Right ventricle myocardium inferior (tissue), 1 donor: Measurements from ENCODE around the gene ATP6V0D1. TPM values are rescaled to one million over a fixed set of nuclear protein-coding genes. Genes with fewer than 3 reads are reported as not detected.

Source experiments
- ATAC-seq: fragments of 200-7000 bp; cut with Tn5 transposase; one replicate; pipeline ENCODE4 v1.9.1; 2020; ENCODE audit warnings: mild to moderate bottlenecking, moderate library complexity
- DNase-seq: peaks from one replicate; pipeline ENCODE4 v3.0.0; 2021; ENCODE audit errors: missing footprints
- intact Hi-C: fragments of 100-400 bp; cut with DNase I; formaldehyde crosslinking; loops from one replicate; pipeline ENCODE4 v1.11.0; 2022
- total RNA-seq: library from RNA; stranded (reverse); fragmentation: NEBNext Ultra II Directional; extraction: Animal tissue kit (Norgen Biotek cat#: 25700); gene quantifications from one replicate; pipeline ENCODE4 v1.2.1, GENCODE V29; 2021
- donor health status: DM: no; HTN: yes; CAD: no; lungs with severe emphysema.

ATP6V0D1 gene
- total RNA-seq, 1 donor from 2014 or later, result 67.7 TPM

DNA sequence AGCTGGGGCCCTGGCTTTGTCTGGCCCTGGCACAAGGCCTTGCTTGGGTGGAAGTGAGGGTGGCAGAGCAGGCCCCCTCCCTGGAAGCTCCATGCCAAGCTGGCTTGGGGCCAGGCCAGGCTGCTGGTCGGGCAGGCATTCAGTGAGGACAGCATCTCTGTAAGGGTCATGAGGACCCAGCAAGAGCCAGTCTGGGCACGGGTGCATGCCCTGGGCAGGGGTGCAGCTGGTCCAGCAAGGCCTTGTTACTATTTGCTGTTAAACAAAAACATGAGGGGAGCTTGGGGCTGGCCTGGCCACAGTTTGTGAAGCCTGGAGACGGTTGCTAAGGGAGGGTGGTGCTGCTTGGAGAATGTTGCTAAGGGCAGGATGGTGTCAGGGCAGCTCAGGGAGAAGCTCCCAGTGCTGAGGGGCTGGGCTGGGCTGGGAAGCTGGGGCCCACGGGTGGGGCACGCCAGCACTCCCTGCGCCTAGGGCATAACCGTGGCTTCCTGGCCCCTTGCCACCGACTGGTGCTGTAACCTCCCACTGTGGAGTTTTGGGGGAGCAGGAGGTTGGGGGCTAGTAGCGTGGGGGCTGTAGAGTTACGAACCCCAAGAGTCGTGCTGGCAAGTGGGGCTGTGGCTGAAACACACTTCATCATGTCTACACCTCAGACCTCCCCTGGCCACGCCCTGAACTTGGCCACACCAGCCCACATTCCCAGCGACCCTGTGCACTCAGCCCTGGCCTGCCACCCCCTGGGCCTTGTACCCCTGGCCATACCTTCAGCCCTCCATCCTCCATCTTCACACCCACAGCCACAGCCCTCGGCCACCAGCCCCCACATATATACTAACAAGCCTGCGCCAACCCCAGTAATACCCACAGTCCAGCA lies 89.3 kb downstream of the ATP6V0D1 start:
- no peak for DNase-seq
- intact Hi-C loops, result loop anchor here (10.0 kb wide), 1 partner anchor 447 kb away; no protein-coding TSS in a partner anchor
- ATAC-seq, result no peak

DNA sequence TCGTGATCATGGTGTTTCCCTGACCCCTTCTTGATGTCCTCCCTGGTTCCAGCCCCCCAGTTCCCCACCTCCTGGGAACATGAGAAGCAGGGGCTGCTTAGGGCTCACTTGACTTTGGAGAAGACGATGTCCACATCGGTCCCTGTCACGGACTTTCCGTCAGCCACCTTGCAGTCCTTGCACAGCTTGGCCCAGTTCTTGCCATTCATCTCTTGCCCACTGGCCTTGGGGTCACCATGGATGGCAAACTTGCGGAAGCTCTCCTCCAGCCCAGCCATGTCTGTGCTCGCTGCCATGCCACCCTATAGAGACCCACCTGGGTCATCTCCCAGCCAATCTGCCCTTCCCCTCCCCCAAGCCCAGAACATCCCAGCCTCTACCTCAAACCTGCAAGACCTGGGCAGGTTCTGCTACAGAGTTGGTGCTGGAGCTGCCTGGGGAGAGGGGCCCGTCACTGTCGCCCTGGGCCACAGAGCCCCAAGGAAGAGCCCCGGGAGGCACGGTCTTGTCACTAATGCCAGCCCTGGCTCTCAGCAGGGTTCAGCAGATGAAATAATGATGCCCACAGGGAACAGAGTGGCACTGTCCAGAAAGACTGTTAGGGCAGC lies 90.0 kb downstream of the ATP6V0D1 start:
- no peak for ATAC-seq
- intact Hi-C loops, result loop anchor here (10.0 kb wide), 1 partner anchor 446 kb away; no protein-coding TSS in a partner anchor
- no peak for DNase-seq

DNA sequence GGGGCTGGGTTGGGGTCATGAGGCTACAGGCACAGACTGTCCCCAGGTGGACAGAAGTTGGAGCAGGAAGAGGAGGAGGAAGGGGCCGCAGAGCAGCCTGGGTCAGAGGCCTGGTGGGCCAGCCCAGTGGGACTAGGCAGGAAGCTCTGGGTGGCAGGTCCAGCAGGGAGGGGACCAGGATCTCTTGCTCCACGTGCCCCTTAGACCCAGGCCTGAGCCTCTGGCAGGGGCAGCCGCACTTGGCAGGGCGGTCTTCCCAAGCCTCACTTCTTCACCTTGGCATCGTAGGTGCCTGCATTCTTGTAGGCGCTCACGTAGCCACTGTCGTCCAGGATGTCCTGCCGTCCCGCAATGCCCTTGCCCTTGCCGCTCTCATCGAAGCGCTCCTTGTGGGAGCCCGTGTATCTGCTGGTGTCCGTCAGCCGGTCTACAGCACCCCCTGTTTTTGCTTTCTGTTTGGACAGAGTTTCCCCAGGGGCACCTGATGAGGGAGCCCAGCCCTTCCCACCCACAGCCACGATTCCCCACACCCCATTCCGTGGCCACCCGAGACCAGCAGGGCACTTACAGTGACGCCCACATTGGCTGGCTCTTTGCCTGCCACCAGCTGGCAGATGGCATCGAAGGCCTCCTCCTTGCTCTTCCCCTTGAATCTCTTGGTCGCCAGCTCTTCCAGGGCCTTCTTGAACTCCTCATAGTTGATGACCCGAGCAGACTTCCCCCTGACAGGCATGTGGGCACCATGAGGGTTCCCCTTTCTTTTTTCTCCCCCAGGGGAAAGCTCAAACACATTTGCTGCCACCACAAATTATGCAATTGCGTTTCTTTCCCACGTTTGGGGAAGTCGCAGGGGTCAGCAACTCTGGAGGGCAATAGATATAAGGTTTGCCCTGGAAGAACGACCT lies 90.8 kb downstream of the ATP6V0D1 start:
- ATAC-seq, result no peak
- intact Hi-C loops, result loop anchor here (10.0 kb wide), 1 partner anchor 445 kb away; no protein-coding TSS in a partner anchor
- peak; percentile 82 for DNase-seq

DNA sequence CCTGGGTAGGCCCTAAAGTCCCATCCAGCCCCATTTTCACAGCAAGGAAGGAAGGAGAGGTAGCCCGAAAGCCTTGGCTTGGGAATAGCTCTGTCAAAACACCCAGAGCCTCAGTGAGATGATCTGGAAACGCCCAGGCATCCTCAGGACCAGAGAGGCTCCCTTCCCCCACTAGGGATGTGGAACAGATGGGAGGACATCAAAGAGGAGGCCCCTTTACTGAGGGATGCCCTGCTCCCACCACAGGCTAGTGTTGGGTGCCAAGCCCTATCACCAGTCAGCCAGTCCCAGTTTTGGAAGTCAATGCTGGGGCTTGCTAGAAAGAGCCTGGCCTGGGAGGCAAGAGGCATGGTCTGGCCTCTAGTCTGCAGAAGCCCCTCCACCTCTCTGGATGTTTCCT lies 92.4 kb downstream of the ATP6V0D1 start:
- intact Hi-C loops, result no loop called here
- DNase-seq (no peak), ATAC-seq (no peak)

DNA sequence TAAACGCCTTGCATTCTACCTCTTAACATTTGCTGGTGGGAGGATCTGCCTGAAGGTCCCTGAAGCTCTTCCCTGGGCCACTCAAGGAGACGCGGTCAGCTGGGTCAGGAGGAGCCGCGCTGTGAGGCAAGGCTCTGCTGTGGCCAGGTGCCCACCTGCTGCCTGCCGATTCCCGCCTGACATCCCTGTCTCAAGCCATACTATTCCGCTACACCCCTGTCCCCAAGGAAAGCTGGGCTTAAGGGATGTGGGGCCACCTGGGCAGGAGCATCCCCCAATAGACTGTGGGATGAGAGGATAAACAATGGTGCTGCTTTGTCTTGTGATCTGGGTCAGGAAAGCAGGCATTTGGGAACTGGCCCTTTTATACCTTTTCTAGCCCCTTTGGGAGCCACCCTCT lies 92.8 kb downstream of the ATP6V0D1 start:
- intact Hi-C loops, result no loop called here
- no peak for DNase-seq
- no peak for ATAC-seq

Other genes with a start within 250 kb of the ATP6V0D1 start
- 15.3 TPM for gene FHOD1, start 233.7 kb downstream of the ATP6V0D1 start, total RNA-seq
- gene SLC9A5, start 232.2 kb downstream of the ATP6V0D1 start, total RNA-seq, result 0.84 TPM
- gene PLEKHG4, start 201.6 kb downstream of the ATP6V0D1 start, total RNA-seq, result 1.1 TPM
- not detected for gene KCTD19, start 154.4 kb downstream of the ATP6V0D1 start, total RNA-seq
- not detected for gene LRRC36, start 154.3 kb downstream of the ATP6V0D1 start, total RNA-seq
- 9.5 TPM for gene TPPP3, start 87.7 kb downstream of the ATP6V0D1 start, total RNA-seq
- gene ZDHHC1, start 64.7 kb downstream of the ATP6V0D1 start, total RNA-seq, result 2.9 TPM
- 0.81 TPM for gene HSD11B2, start 50.0 kb downstream of the ATP6V0D1 start, total RNA-seq
- not detected for gene AGRP, start 2.4 kb upstream of the ATP6V0D1 start, total RNA-seq
- 68.4 TPM for gene RIPOR1, start 47.7 kb upstream of the ATP6V0D1 start, total RNA-seq
- 28.2 TPM for gene CTCF, start 81.4 kb upstream of the ATP6V0D1 start, total RNA-seq
- 0.30 TPM for gene CARMIL2, start 164.0 kb upstream of the ATP6V0D1 start, total RNA-seq
- 9.7 TPM for gene ACD, start 179.1 kb upstream of the ATP6V0D1 start, total RNA-seq
- gene PARD6A, start 179.8 kb upstream of the ATP6V0D1 start, total RNA-seq, result 3.7 TPM
- 9.9 TPM for gene ENKD1, start 185.6 kb upstream of the ATP6V0D1 start, total RNA-seq
- 3.0 TPM for gene C16orf86, start 185.7 kb upstream of the ATP6V0D1 start, total RNA-seq
- 9.0 TPM for gene GFOD2, start 238.2 kb upstream of the ATP6V0D1 start, total RNA-seq